CD8-positive, alpha-beta T cell (primary cell): Measurements from ENCODE around the gene JAG1. TPM values are rescaled to one million over a fixed set of nuclear protein-coding genes. Genes with fewer than 3 reads are reported as not detected.

Experiments used
- microRNA-seq: library from miRNA; unstranded; fragments of <30 nt; microRNA quantifications from one replicate; pipeline ENCODE4 v1.2.0, GENCODE V29; 2022; ENCODE audit warnings: borderline microRNAs expressed
- total RNA-seq, 46 experiments: library from RNA in 2 of 46; stranded (reverse) in 2 of 46; gene quantifications; one replicate each; pipeline ENCODE4 v1.2.3 and lab custom pipeline; 2021 to 2026

The JAG1 gene
- total RNA-seq, 2 experiments from 2014 or later: 0.38 to 0.83 TPM

Small RNAs within 50 kb of the gene (microRNA-seq; reads per million reads assigned to microRNA genes)
- not detected for gene MIR6870

Other genes with a start within 250 kb of the JAG1 start
- gene MKKS, start 239.8 kb downstream of the JAG1 start, total RNA-seq: under 1 TPM; 0.49 to 0.83 TPM
- 1 to 10 TPM in 1 of 2 experiments, under 1 TPM in 1; 0.92 to 1.2 TPM for gene SLX4IP, start 238.7 kb downstream of the JAG1 start, total RNA-seq